Activated CD8-positive, alpha-beta T cell treated with anti-CD3 and anti-CD28 coated beads for 36 hours (primary cell): Measurements from ENCODE around the gene OXLD1. TPM values are rescaled to one million over a fixed set of nuclear protein-coding genes. Genes with fewer than 3 reads are reported as not detected.

Experiments
- ATAC-seq: fragments of 200-7000 bp; cut with Tn5 transposase; one replicate; pipeline ENCODE4 v1.10.0; 2021; ENCODE audit warnings: mild to moderate bottlenecking, moderate library complexity
- CTCF ChIA-PET: fragments of 350-600 bp; sonication (Branson Sonifier 250); formaldehyde crosslinking; loops from one replicate; lab custom pipeline; 2021; ENCODE audit warnings: antibody characterized with exemption; lab: Charles Lee
- POLR2A ChIA-PET: fragments of 350-600 bp; sonication (Branson Sonifier 250); formaldehyde crosslinking; loops from one replicate; lab custom pipeline; 2021; ENCODE audit warnings: antibody characterized with exemption; lab: Charles Lee
- DNase-seq: peaks from one replicate; pipeline ENCODE4 v3.0.0-alpha.2; 2020
- H3K27ac Mint-ChIP-seq: one replicate; pipeline ENCODE4 v1.8.0; 2021; ENCODE audit warnings: mild to moderate bottlenecking, mixed read lengths
- H3K27me3 Mint-ChIP-seq: one replicate; pipeline ENCODE4 v1.8.0; 2021; ENCODE audit warnings: mixed read lengths
- H3K36me3 Mint-ChIP-seq: one replicate; pipeline ENCODE4 v1.8.0; 2021; ENCODE audit warnings: low read depth, mixed read lengths
- H3K4me1 Mint-ChIP-seq: one replicate; pipeline ENCODE4 v1.8.0; 2021; ENCODE audit warnings: low read depth, mixed read lengths
- H3K4me3 Mint-ChIP-seq: one replicate; pipeline ENCODE4 v1.8.0; 2021; ENCODE audit warnings: mild to moderate bottlenecking, moderate library complexity, mixed read lengths
- H3K9me3 Mint-ChIP-seq: one replicate; pipeline ENCODE4 v1.8.0; 2021; ENCODE audit warnings: mixed read lengths
- CTCF ChIP-seq: fragments of 200-600 bp; IDR thresholded peaks from one replicate; pipeline ENCODE4 v1.8.0; 2022; ENCODE audit warnings: antibody characterized with exemption, mild to moderate bottlenecking
- intact Hi-C: fragments of 100-400 bp; cut with micrococcal nuclease; formaldehyde crosslinking; loops from one replicate; pipeline ENCODE4 v1.10.0; 2022
- total RNA-seq, 2 experiments: library from RNA; stranded (reverse); gene quantifications; one replicate each; pipeline ENCODE4 v1.2.3, GENCODE V29; 2021

Gene OXLD1
- total RNA-seq, 2 experiments from 2014 or later: 50.1 to 52.6 TPM

GRCh38 chr17:81683208-81683583 lies 16.8 kb upstream of the OXLD1 start:
- Mint-ChIP-seq H3K9me3 (no peaks in the 10 kb centered on the region), H3K36me3 (peaks cover 38% of the 10 kb centered on the region)

GRCh38 chr17:81682565-81683207 lies 16.3 kb upstream of the OXLD1 start:
- ATAC-seq: no peak
- DNase-seq: no peak
- Mint-ChIP-seq H3K4me3 (peak overlapping the region; percentile 93), H3K4me1 (peaks cover 31% of the 10 kb centered on the region), H3K9me3 (no peaks in the 10 kb centered on the region), H3K36me3 (peaks cover 38% of the 10 kb centered on the region), H3K27me3 (no peaks in the 10 kb centered on the region), H3K27ac (peak overlapping the region; percentile 85)
- ChIA-PET CTCF (interaction anchor here (1.4 to 2.3 kb wide), 3 partner anchors 20 to 187 kb away, joined by 4 to 10 read pairs (median 8); partner anchors contain the start of gene MRPL12), POLR2A (interaction anchor here (0.8 to 6.7 kb wide), 11 partner anchors 8 to 130 kb away, joined by 3 to 73 read pairs (median 9); partner anchors contain the start of genes CCDC137, FAAP100, MRPL12 and OXLD1)
- no peak for TF ChIP-seq CTCF
- intact Hi-C loops: no loop called here

More at GRCh38 chr17:81683208-81683583, 16.8 kb upstream of the OXLD1 start:
- Mint-ChIP-seq H3K27me3 (no peaks in the 10 kb centered on the region), H3K27ac (peak overlapping the region; percentile 85), H3K4me3 (peak overlapping the region; percentile 93), H3K4me1 (peaks cover 31% of the 10 kb centered on the region)
- TF ChIP-seq CTCF: no peak
- intact Hi-C loops: no loop called here
- ChIA-PET POLR2A (interaction anchor here (1.0 to 6.7 kb wide), 11 partner anchors 9 to 131 kb away, joined by 3 to 73 read pairs (median 9); partner anchors contain the start of genes CCDC137, FAAP100, MRPL12 and OXLD1), CTCF (interaction anchor here (0.6 to 2.3 kb wide), 5 partner anchors 19 to 186 kb away, joined by 4 to 10 read pairs (median 4); partner anchors contain the start of gene MRPL12)
- ATAC-seq (peak; percentile 2), DNase-seq (peak; percentile 37)

GRCh38 chr17:81681672-81682071 lies 15.3 kb upstream of the OXLD1 start:
- Mint-ChIP-seq H3K4me1 (peaks cover 29% of the 10 kb centered on the region), H3K27me3 (no peaks in the 10 kb centered on the region), H3K27ac (no peak overlapping the region), H3K9me3 (no peaks in the 10 kb centered on the region), H3K4me3 (peak overlapping the region; percentile 44), H3K36me3 (peaks cover 29% of the 10 kb centered on the region)
- no peak for ATAC-seq
- ChIA-PET POLR2A (interaction anchor here (3.6 to 6.7 kb wide), 3 partner anchors 11 to 21 kb away, joined by 27 to 73 read pairs (median 33); partner anchors contain the start of genes CCDC137, MRPL12 and OXLD1), CTCF (interaction anchor here (2.3 kb wide), 1 partner anchor 80 kb away, joined by 8 read pairs; no protein-coding TSS in a partner anchor)
- DNase-seq: no peak
- intact Hi-C loops: no loop called here
- no peak for TF ChIP-seq CTCF

GRCh38 chr17:81680150-81680549 lies 13.7 kb upstream of the OXLD1 start:
- ChIA-PET CTCF (interaction anchor here (1.7 kb wide), 1 partner anchor 17 kb away, joined by 4 read pairs; no protein-coding TSS in a partner anchor), POLR2A (interaction anchor here (1.3 to 2.1 kb wide), 3 partner anchors 14 to 163 kb away, joined by 3 to 7 read pairs (median 4); partner anchors contain the start of genes CCDC137, MRPL12 and OXLD1)

More at GRCh38 chr17:81680150-81680549, 13.7 kb upstream of the OXLD1 start:
- ATAC-seq: no peak
- H3K36me3 Mint-ChIP-seq: peaks cover 21% of the 10 kb centered on the region
- DNase-seq: no peak
- no peaks in the 10 kb centered on the region for H3K9me3 Mint-ChIP-seq
- peaks cover 23% of the 10 kb centered on the region for H3K4me1 Mint-ChIP-seq
- TF ChIP-seq CTCF: no peak
- H3K4me3 Mint-ChIP-seq: no peak overlapping the region
- intact Hi-C loops: no loop called here
- no peak overlapping the region for H3K27ac Mint-ChIP-seq
- H3K27me3 Mint-ChIP-seq: no peaks in the 10 kb centered on the region
